Measurements from ENCODE around the gene CTNNA3. TPM values are rescaled to one million over a fixed set of nuclear protein-coding genes. Genes with fewer than 3 reads are reported as not detected.

CTNNA3 gene
- total RNA-seq, 4 donors from 2014 or later: 1.2 to 7.1 (median 1.3) TPM

- ATAC-seq (ENCODE audit: low FRiP score): no peak
- no peak for TF ChIP-seq CTCF (IDR thresholded peaks at IDR 0.05)
- DNase-seq (ENCODE audit: low spot score): no peak
Observed at GRCh38 chr10:66637273-66638036, 1058.5 kb downstream of the CTNNA3 start.

GRCh38 chr10:66629996-66630395 lies 1066.0 kb downstream of the CTNNA3 start:
- no peak for TF ChIP-seq CTCF (IDR thresholded peaks at IDR 0.05)
- no peak for DNase-seq (ENCODE audit: low spot score)
- ATAC-seq (ENCODE audit: low FRiP score): no peak

GRCh38 chr10:66627156-66627555 lies 1068.8 kb downstream of the CTNNA3 start:
- no peak for DNase-seq (ENCODE audit: low spot score)
- no peak for TF ChIP-seq CTCF (IDR thresholded peaks at IDR 0.05)
- no peak for ATAC-seq (ENCODE audit: low FRiP score)

GRCh38 chr10:66625709-66626590 lies 1070.0 kb downstream of the CTNNA3 start:
- no peak for ATAC-seq (ENCODE audit: low FRiP score)
- no peak for TF ChIP-seq CTCF (IDR thresholded peaks at IDR 0.05)
- DNase-seq (ENCODE audit: low spot score): no peak

GRCh38 chr10:66622050-66622449 lies 1073.9 kb downstream of the CTNNA3 start:
- ATAC-seq (ENCODE audit: low FRiP score): no peak
- DNase-seq (ENCODE audit: low spot score): no peak
- TF ChIP-seq CTCF (IDR thresholded peaks at IDR 0.05): no peak

GRCh38 chr10:66604195-66604594 lies 1091.8 kb downstream of the CTNNA3 start:
- TF ChIP-seq CTCF (IDR thresholded peaks at IDR 0.05): no peak
- ATAC-seq (ENCODE audit: low FRiP score) (no peak), DNase-seq (ENCODE audit: low spot score) (no peak)

All from omental fat pad (tissue), 4 donors.